SK-N-SH (cell line): ENCODE measurements around the gene PSTPIP2. TPM values are rescaled to one million over a fixed set of nuclear protein-coding genes. Genes with fewer than 3 reads are reported as not detected.

ENCODE experiments used
- CTCF ChIA-PET: fragments of 300-600, 350-600 bp; formaldehyde crosslinking; extraction: SDS; loops from one replicate; lab custom pipeline; 2021; lab: Yijun Ruan, JAX
- POLR2A ChIA-PET: fragments of 350-600 bp; sonication (Branson Sonifier 250); formaldehyde crosslinking; extraction: SDS; loops from one replicate; lab custom pipeline; 2020; ENCODE audit warnings: antibody characterized with exemption, inconsistent platforms; lab: Yijun Ruan, JAX
- DNase-seq: peaks from one replicate; pipeline ENCODE4 v3.0.0; 2012
- H2AFZ ChIP-seq: fragments of 200-600 bp; sonication (generic); 2 replicates; pipeline ENCODE4 v1.8.1; 2016; ENCODE audit warnings: antibody characterized with exemption, mild to moderate bottlenecking, low read depth
- H3F3A ChIP-seq: fragments of 200-600 bp; sonication (generic); replicated peaks from 2 replicates; pipeline ENCODE3; 2016; ENCODE audit warnings: antibody characterized with exemption, mild to moderate bottlenecking; ENCODE audit not compliant: insufficient read depth
- H3K27ac ChIP-seq, 2 experiments: fragments of 200-500 bp in 1 of 2; fragments of 200-600 bp in 1 of 2; sonication (Bioruptor generic) in 1 of 2; sonication (generic), shearing (Covaris generic) in 1 of 2; 2 replicates each; pipeline versions ENCODE4 v1.5.1 to v1.6.1; 2014 to 2016; ENCODE audit warnings: low read depth in 2 of 2, inconsistent platforms in 1 of 2, low read length in 1 of 2, mild to moderate bottlenecking in 1 of 2, mixed read lengths in 1 of 2
- H3K27me3 ChIP-seq: fragments of 200-600 bp; sonication (generic), shearing (Covaris generic); 2 replicates; pipeline ENCODE4 v1.6.1; 2016; ENCODE audit warnings: mixed run types; ENCODE audit not compliant: insufficient read depth
- H3K36me3 ChIP-seq, 2 experiments: fragments of 200-500 bp in 1 of 2; fragments of 200-600 bp in 1 of 2; sonication (Bioruptor generic) in 1 of 2; sonication (generic) in 1 of 2; replicated peaks in 1 of 2; 2 replicates each; pipeline versions ENCODE3 to v1.5.1; 2014 to 2016; ENCODE audit warnings: low read length in 1 of 2, mild to moderate bottlenecking in 1 of 2; ENCODE audit not compliant: insufficient read depth in 2 of 2, control insufficient read depth in 1 of 2
- H3K4me1 ChIP-seq, 2 experiments: fragments of 200-500 bp in 1 of 2; fragments of 200-600 bp in 1 of 2; sonication (Bioruptor generic) in 1 of 2; sonication (generic), shearing (Covaris generic) in 1 of 2; 2 replicates each; pipeline versions ENCODE4 v1.5.1 to v1.6.1; 2014 to 2016; ENCODE audit warnings: low read depth in 1 of 2, low read length in 1 of 2, mixed run types in 1 of 2; ENCODE audit not compliant: insufficient read depth in 2 of 2, control insufficient read depth in 1 of 2
- H3K4me2 ChIP-seq: fragments of 200-600 bp; sonication (generic), shearing (Covaris generic); 2 replicates; pipeline ENCODE4 v1.6.1; 2017; ENCODE audit warnings: mixed run types
- H3K4me3 ChIP-seq, 2 experiments: fragments of 200-500 bp in 1 of 2; fragments of 200-600 bp in 1 of 2; sonication (Bioruptor generic) in 1 of 2; sonication (generic), shearing (Covaris generic) in 1 of 2; 2 replicates each; pipeline versions ENCODE4 v1.5.1 to v1.8.1; 2014 to 2016; ENCODE audit warnings: low read depth in 2 of 2, inconsistent platforms in 1 of 2, low read length in 1 of 2, mild to moderate bottlenecking in 1 of 2, mixed read lengths in 1 of 2, moderate library complexity in 1 of 2
- H3K79me2 ChIP-seq: fragments of 200-600 bp; sonication (generic); 2 replicates; pipeline ENCODE4 v1.8.1; 2017; ENCODE audit warnings: mild to moderate bottlenecking; ENCODE audit not compliant: insufficient read depth
- H3K9ac ChIP-seq: fragments of 200-600 bp; sonication (generic); 2 replicates; pipeline ENCODE4 v1.6.1; 2017; ENCODE audit warnings: mixed run types
- H3K9me2 ChIP-seq: fragments of 200-600 bp; sonication (generic); 2 replicates; pipeline ENCODE4 v1.6.1; 2017; ENCODE audit warnings: mixed run types
- H3K9me3 ChIP-seq: fragments of 200-600 bp; sonication (generic); 2 replicates; pipeline ENCODE4 v1.6.1; 2017; ENCODE audit warnings: mixed run types, mild to moderate bottlenecking, moderate library complexity
- H4K20me1 ChIP-seq: fragments of 200-600 bp; sonication (generic); 2 replicates; pipeline ENCODE4 v1.6.1; 2017; ENCODE audit warnings: mild to moderate bottlenecking, mixed run types; ENCODE audit not compliant: insufficient read depth
- CHD2 ChIP-seq: fragments of 150-350 bp; IDR thresholded peaks from 2 replicates; pipeline ENCODE4 v1.6.1; 2018; ENCODE audit warnings: low read length; ENCODE audit not compliant: partially characterized antibody
- ELF1 ChIP-seq: IDR thresholded peaks from 2 replicates; pipeline ENCODE4 v1.4.0; 2012
- EP300 ChIP-seq, 2 experiments: IDR thresholded peaks; 2 replicates each; pipeline versions ENCODE4 v1.4.0 to v1.6.1; 2012; ENCODE audit warnings: borderline replicate concordance in 1 of 2, low read depth in 1 of 2, low read length in 1 of 2
- EZH2phosphoT487 ChIP-seq: fragments of 200-600 bp; sonication (generic); IDR thresholded peaks from 2 replicates; pipeline ENCODE4 v1.6.1; 2017; ENCODE audit warnings: low read depth, mixed run types, mild to moderate bottlenecking, antibody characterized with exemption, moderate library complexity, borderline replicate concordance
- FOXM1 ChIP-seq: IDR thresholded peaks from 2 replicates; pipeline ENCODE4 v1.4.0; 2012; ENCODE audit warnings: low read depth, mild to moderate bottlenecking
- GABPA ChIP-seq: IDR thresholded peaks from 2 replicates; pipeline ENCODE4 v1.4.0; 2012; ENCODE audit warnings: low read depth, mild to moderate bottlenecking
- IRF3 ChIP-seq: fragments of 150-350 bp; IDR thresholded peaks from 2 replicates; pipeline ENCODE4 v1.6.1; 2016; ENCODE audit warnings: mild to moderate bottlenecking, low read depth, low read length
- JUND ChIP-seq: IDR thresholded peaks from 2 replicates; pipeline ENCODE4 v1.4.0; 2012
- MEF2A ChIP-seq: IDR thresholded peaks from 2 replicates; pipeline ENCODE4 v1.4.0; 2012; ENCODE audit warnings: low read depth, borderline replicate concordance
- MXI1 ChIP-seq: IDR thresholded peaks from 2 replicates; pipeline ENCODE4 v1.6.1; 2012; ENCODE audit warnings: mild to moderate bottlenecking, low read depth, low read length, improper control_type of control experiment
- NRF1 ChIP-seq: IDR thresholded peaks from 2 replicates; pipeline ENCODE4 v1.6.1; 2012; ENCODE audit warnings: low read depth, mild to moderate bottlenecking, low read length
- POLR2AphosphoS5 ChIP-seq: IDR thresholded peaks from 2 replicates; pipeline ENCODE4 v1.6.1; 2012; ENCODE audit warnings: low read depth, low read length
- RCOR1 ChIP-seq: fragments of 150-350 bp; IDR thresholded peaks from 2 replicates; pipeline ENCODE4 v1.6.1; 2017; ENCODE audit warnings: antibody characterized with exemption, low read length
- RFX5 ChIP-seq: IDR thresholded peaks from 2 replicates; pipeline ENCODE4 v1.6.1; 2012; ENCODE audit warnings: mild to moderate bottlenecking, improper control_type of control experiment, low read length
- RXRA ChIP-seq: IDR thresholded peaks from 2 replicates; pipeline ENCODE4 v1.4.0; 2012; ENCODE audit warnings: low read depth, mild to moderate bottlenecking, borderline replicate concordance
- TAF1 ChIP-seq: IDR thresholded peaks from 2 replicates; pipeline ENCODE4 v1.6.1; 2012; ENCODE audit warnings: low read depth, mild to moderate bottlenecking, low read length, moderate library complexity, borderline replicate concordance
- TCF12 ChIP-seq: IDR thresholded peaks from 2 replicates; pipeline ENCODE4 v1.4.0; 2012
- TEAD4 ChIP-seq: IDR thresholded peaks from 2 replicates; pipeline ENCODE4 v1.4.0; 2012; ENCODE audit warnings: mild to moderate bottlenecking, borderline replicate concordance; ENCODE audit not compliant: insufficient read depth
- YY1 ChIP-seq: IDR thresholded peaks from 2 replicates; pipeline ENCODE4 v1.4.0; 2012; ENCODE audit warnings: low read depth, mild to moderate bottlenecking
- WGBS: methylation state at CpG from one replicate; pipeline ENCODE4 v1.1.6; 2017; ENCODE audit warnings: low lambda C conversion rate; 5-methylcytosine and 5-hydroxymethylcytosine counted together
- polyA plus RNA-seq, 3 experiments: library from polyadenylated mRNA; depleted of rRNA; stranded (reverse); fragments of >200 nt; gene quantifications; 2 replicates each; pipeline ENCODE4 v1.2.3, GENCODE V29; 2012
- TF ChIP-seq, protein P1 (sequence below): IDR thresholded peaks from 2 replicates; pipeline ENCODE4 v1.4.0; 2012; ENCODE audit warnings: low read depth, borderline replicate concordance
- TF ChIP-seq, protein P2 (sequence below): IDR thresholded peaks from 2 replicates; pipeline ENCODE4 v1.4.0; 2012; ENCODE audit warnings: low read depth
- TF ChIP-seq, protein P3 (sequence below): IDR thresholded peaks from 2 replicates; pipeline ENCODE4; 2012

Gene PSTPIP2
- 9.5 and 9.8 TPM in 2 replicates for polyA plus RNA-seq (2012; rRNA removed)
- 11.8 and 12.3 TPM in 2 replicates for polyA plus RNA-seq (2012; cell fraction: cytosol; rRNA removed)
- 10.9 and 15.5 TPM in 2 replicates for polyA plus RNA-seq (2012; cell fraction: nucleus; rRNA removed)

DNA sequence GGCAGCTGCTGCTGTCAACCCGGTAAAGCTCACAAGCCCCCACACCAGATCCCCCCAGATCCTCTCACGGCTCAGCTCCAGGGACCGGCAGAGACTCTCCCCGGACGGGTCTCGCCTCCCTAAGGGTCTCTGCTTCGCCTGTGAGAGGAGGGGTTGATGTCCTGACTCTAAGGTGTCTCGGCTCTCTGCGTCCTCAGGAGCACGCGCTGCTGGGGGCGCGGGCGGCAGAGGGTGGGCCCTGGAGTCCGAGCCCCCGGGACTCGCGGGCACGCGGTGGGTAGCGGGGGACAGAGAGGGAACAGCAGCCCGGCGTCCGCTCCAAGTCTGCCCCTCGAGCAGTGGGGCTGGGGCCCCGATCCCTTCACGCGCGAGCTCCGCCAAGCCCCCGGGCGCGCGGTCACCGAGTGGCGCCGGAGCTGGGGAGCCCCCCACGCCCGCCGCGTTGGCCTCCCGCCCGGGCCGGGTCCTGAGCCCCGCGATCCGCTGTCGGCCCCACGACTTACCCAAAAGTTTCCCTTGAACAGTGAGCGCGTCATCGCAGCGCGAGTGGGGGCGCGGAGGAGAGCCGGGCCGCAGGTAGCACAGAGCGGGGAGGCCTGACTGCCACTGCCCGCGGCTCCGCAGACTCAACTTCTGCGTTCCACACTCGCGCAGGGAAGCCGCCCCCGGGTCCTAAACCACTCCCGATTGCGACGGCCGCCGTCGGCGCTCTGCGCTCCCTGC, at the start of gene PSTPIP2:
Gene PSTPIP2 (minus strand): TSS at position 608 of the 723 bp plus-strand sequence. CDS start 72 bp downstream, at position 536.
- H4K20me1 ChIP-seq: no peaks in the 10 kb centered on the region
- peak within 1 kb of the TSS; percentile 80 for H3K9ac ChIP-seq
- peaks cover under 1 to 6% of the 10 kb centered on the region in 2 experiments for H3K36me3 ChIP-seq
- no peaks in the 10 kb centered on the region for H3K9me3 ChIP-seq
- peaks cover 30% of the 10 kb centered on the region for H3F3A ChIP-seq
- no peak within 1 kb of the TSS for H3K27ac ChIP-seq
- peak within 1 kb of the TSS; percentile 72 to 86 for H3K4me3 ChIP-seq
- no peaks in the 10 kb centered on the region for H3K27me3 ChIP-seq
- 14% methylated on average over 19 of the region's 75 CpGs for WGBS
- H3K9me2 ChIP-seq: no peaks in the 10 kb centered on the region
- TF ChIP-seq TCF12: no peak
- TF ChIP-seq, protein P1, sequence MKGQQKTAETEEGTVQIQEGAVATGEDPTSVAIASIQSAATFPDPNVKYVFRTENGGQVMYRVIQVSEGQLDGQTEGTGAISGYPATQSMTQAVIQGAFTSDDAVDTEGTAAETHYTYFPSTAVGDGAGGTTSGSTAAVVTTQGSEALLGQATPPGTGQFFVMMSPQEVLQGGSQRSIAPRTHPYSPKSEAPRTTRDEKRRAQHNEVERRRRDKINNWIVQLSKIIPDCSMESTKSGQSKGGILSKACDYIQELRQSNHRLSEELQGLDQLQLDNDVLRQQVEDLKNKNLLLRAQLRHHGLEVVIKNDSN: 0 out of 2 replicates have a peak, but pooled peaks have one; percentile 36
- TF ChIP-seq MEF2A: no peak
- TF ChIP-seq ELF1: 0 out of 2 replicates have a peak, but pooled peaks have one; percentile 21
- TF ChIP-seq NRF1: 0 out of 2 replicates have a peak, but pooled peaks have one; percentile 30
- peak; percentile 51; the same call in 1 of the 2 replicates for TF ChIP-seq POLR2AphosphoS5
- 0 out of 2 replicates have a peak, but pooled peaks have one; percentile 10 for TF ChIP-seq TEAD4
- TF ChIP-seq, protein P2, sequence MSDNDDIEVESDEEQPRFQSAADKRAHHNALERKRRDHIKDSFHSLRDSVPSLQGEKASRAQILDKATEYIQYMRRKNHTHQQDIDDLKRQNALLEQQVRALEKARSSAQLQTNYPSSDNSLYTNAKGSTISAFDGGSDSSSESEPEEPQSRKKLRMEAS: peak; percentile 48
- H3K4me2 ChIP-seq: peak within 1 kb of the TSS; percentile 98
- ChIA-PET CTCF (interaction anchor here (0.9 to 3.3 kb wide), 7 partner anchors 11 to 348 kb away, joined by 3 to 20 read pairs (median 4); partner anchors contain the start of gene SLC14A1), POLR2A (no interaction called here)
- peaks cover 12% of the 10 kb centered on the region; the same call in 1 of the 2 replicates for H3K79me2 ChIP-seq
- H3K4me1 ChIP-seq: peaks cover 0 to 9% of the 10 kb centered on the region in 2 experiments; a peak in 1 of 4 replicates
- peak within 1 kb of the TSS; percentile 86 for H2AFZ ChIP-seq
- peak; percentile 84 for DNase-seq

- Histone ChIP-seq H3K4me3 (no peak overlapping the region), H3K36me3 (peaks cover 3 to 30% of the 10 kb centered on the region in 2 experiments), H3K4me1 (no peaks in the 10 kb centered on the region), H4K20me1 (no peaks in the 10 kb centered on the region), H3K27me3 (no peaks in the 10 kb centered on the region), H3F3A (peaks cover 4% of the 10 kb centered on the region), H3K9me2 (no peaks in the 10 kb centered on the region), H2AFZ (no peak overlapping the region), H3K9me3 (no peaks in the 10 kb centered on the region), H3K4me2 (no peak overlapping the region), H3K79me2 (no peaks in the 10 kb centered on the region; the same call in 1 of the 2 replicates), H3K27ac (no peak overlapping the region), H3K9ac (no peak overlapping the region)
- no peak for TF ChIP-seq RCOR1
- no peak for TF ChIP-seq YY1
- TF ChIP-seq TEAD4: no peak
- no peak for TF ChIP-seq RXRA
- TF ChIP-seq FOXM1: no peak
- TF ChIP-seq MXI1: no peak
- TF ChIP-seq EP300 (IDR thresholded peaks at IDR 0.05; ENCODE audit: borderline replicate concordance in 1 of 2, low read depth in 1 of 2, low read length in 1 of 2): no peak
- no peak for TF ChIP-seq CHD2
- TF ChIP-seq, protein P3, sequence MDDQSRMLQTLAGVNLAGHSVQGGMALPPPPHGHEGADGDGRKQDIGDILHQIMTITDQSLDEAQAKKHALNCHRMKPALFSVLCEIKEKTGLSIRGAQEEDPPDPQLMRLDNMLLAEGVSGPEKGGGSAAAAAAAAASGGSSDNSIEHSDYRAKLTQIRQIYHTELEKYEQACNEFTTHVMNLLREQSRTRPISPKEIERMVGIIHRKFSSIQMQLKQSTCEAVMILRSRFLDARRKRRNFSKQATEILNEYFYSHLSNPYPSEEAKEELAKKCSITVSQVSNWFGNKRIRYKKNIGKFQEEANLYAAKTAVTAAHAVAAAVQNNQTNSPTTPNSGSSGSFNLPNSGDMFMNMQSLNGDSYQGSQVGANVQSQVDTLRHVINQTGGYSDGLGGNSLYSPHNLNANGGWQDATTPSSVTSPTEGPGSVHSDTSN: no peak
- TF ChIP-seq TAF1: no peak
- no peak for TF ChIP-seq GABPA
- TF ChIP-seq, protein P2: no peak
- no peak for TF ChIP-seq ELF1
- no peak for TF ChIP-seq MEF2A
- TF ChIP-seq JUND: no peak
- no peak for TF ChIP-seq RFX5
- no peak for TF ChIP-seq EZH2phosphoT487
- no peak for TF ChIP-seq NRF1
- no peak for TF ChIP-seq IRF3
- CTCF ChIA-PET: interaction anchor here (0.8 to 1.0 kb wide), 3 partner anchors 13 to 59 kb away, joined by 3 to 4 read pairs (median 3); a partner anchor contains a TSS
- no peak for DNase-seq
- WGBS: 86% methylated on average over 1 of the region's 1 CpG
- POLR2A ChIA-PET: no interaction called here
These were observed 41.7 kb upstream of the PSTPIP2 start for GRCh38 chr18:46113751-46114150.
